Stromal cell of bone marrow (primary cell): ENCODE measurements around the gene NOS3.

Experiments
- DNase-seq: peaks from one replicate; pipeline ENCODE4 v3.0.0-alpha.2; 2012; ENCODE audit warnings: low read depth

Gene NOS3

GRCh38 chr7:150979713-150980390 is 11.0 kb upstream of the NOS3 start:
- DNase-seq, result no peak

- DNase-seq, result no peak
Observed at GRCh38 chr7:150980663-150981062, 10.2 kb upstream of the NOS3 start.

- no peak for DNase-seq
Observed at GRCh38 chr7:150981644-150982043, 9.2 kb upstream of the NOS3 start.

- no peak for DNase-seq
Observed at GRCh38 chr7:150982351-150982750, 8.5 kb upstream of the NOS3 start.

GRCh38 chr7:150983893-150984368 is 6.9 kb upstream of the NOS3 start:
- no peak for DNase-seq

- DNase-seq, result peak; percentile 23
Observed at GRCh38 chr7:150986099-150986512, 4.7 kb upstream of the NOS3 start.

- DNase-seq, result no peak
Observed at GRCh38 chr7:150986556-150986955, 4.3 kb upstream of the NOS3 start.

GRCh38 chr7:150988230-150989226 is 2.3 kb upstream of the NOS3 start:
- DNase-seq, result no peak

- DNase-seq, result no peak
Observed at GRCh38 chr7:150989456-150989855, 1.4 kb upstream of the NOS3 start.

GRCh38 chr7:150992051-150992640 is 1.3 kb downstream of the NOS3 start:
- DNase-seq, result no peak

- DNase-seq, result no peak
Observed at GRCh38 chr7:150992833-150993302, 2.1 kb downstream of the NOS3 start.

- no peak for DNase-seq
Observed at GRCh38 chr7:150993511-150993910, 2.7 kb downstream of the NOS3 start.

- DNase-seq, result no peak
Observed at GRCh38 chr7:150994141-150994837, 3.5 kb downstream of the NOS3 start.

- no peak for DNase-seq
Observed at GRCh38 chr7:150994838-150995510, 4.2 kb downstream of the NOS3 start.

GRCh38 chr7:150996376-150997074 is 5.7 kb downstream of the NOS3 start:
- no peak for DNase-seq

GRCh38 chr7:150997075-150997511 is 6.3 kb downstream of the NOS3 start:
- no peak for DNase-seq

GRCh38 chr7:150997817-150998216 is 7.0 kb downstream of the NOS3 start:
- DNase-seq, result no peak

- no peak for DNase-seq
Observed at GRCh38 chr7:150998341-150998740, 7.5 kb downstream of the NOS3 start.

GRCh38 chr7:150999001-150999400 is 8.2 kb downstream of the NOS3 start:
- DNase-seq, result no peak

GRCh38 chr7:150999497-151000230 is 8.8 kb downstream of the NOS3 start:
- DNase-seq, result no peak
